ENCODE data around the gene GALNS. TPM values are rescaled to one million over a fixed set of nuclear protein-coding genes. Genes with fewer than 3 reads are reported as not detected.

The GALNS gene
- total and polyA plus RNA-seq, 4 donors: 6.8 to 20.6 (median 10.8) TPM

- no peak for TF ChIP-seq EGR1 (IDR thresholded peaks at IDR 0.05; ENCODE audit: low read depth in 2 of 2)
- TF ChIP-seq NR2F2 (IDR thresholded peaks at IDR 0.05): no peak
Measured at GRCh38 chr16:88826070-88826840, 30.5 kb downstream of the GALNS start (continued).

GRCh38 chr16:88825146-88825545, 31.6 kb downstream of the GALNS start:
- Histone ChIP-seq H3K9me3 (ENCODE audit: control insufficient read depth in 4 of 4, low read length in 3 of 4) (no peaks in the 10 kb centered on the region), H3K27ac (ENCODE audit: low read depth in 1 of 2, low read length in 2 of 2) (no peak overlapping the region), H3K27me3 (ENCODE audit: control insufficient read depth in 4 of 4, insufficient read depth in 4 of 4, low read length in 3 of 4) (no peaks in the 10 kb centered on the region), H3K4me3 (ENCODE audit: low read depth in 1 of 3, low read length in 3 of 3) (no peak overlapping the region), H3K4me1 (ENCODE audit: control insufficient read depth in 4 of 4, insufficient read depth in 4 of 4, low read length in 3 of 4) (no peaks in the 10 kb centered on the region), H3K9ac (ENCODE audit: low read depth in 1 of 2, low read length in 2 of 2) (no peak overlapping the region), H3K36me3 (ENCODE audit: control insufficient read depth in 4 of 4, insufficient read depth in 3 of 4, low read depth in 1 of 4, low read length in 3 of 4) (peaks cover 0 to 28% (median 8%) of the 10 kb centered on the region in 4 donors)
- 98% methylated on average over 12 of the region's 12 CpGs for WGBS
- TF ChIP-seq FOXA1 (IDR thresholded peaks at IDR 0.05) (no peak), HNF4G (IDR thresholded peaks at IDR 0.05) (no peak), REST (IDR thresholded peaks at IDR 0.05) (no peak), RXRA (IDR thresholded peaks at IDR 0.05) (no peak), HNF4A (conservative IDR thresholded peaks at IDR 0.05) (no peak), GABPA (IDR thresholded peaks at IDR 0.05 in 1 of 2, conservative IDR thresholded peaks at IDR 0.05 in 1 of 2) (no peak), SP1 (IDR thresholded peaks at IDR 0.05) (no peak), YY1 (IDR thresholded peaks at IDR 0.05) (no peak), EGR1 (IDR thresholded peaks at IDR 0.05; ENCODE audit: low read depth in 2 of 2) (no peak), NR2F2 (IDR thresholded peaks at IDR 0.05) (no peak), FOXA2 (IDR thresholded peaks at IDR 0.05) (no peak), JUND (IDR thresholded peaks at IDR 0.05) (no peak), RAD21 (IDR thresholded peaks at IDR 0.05) (no peak), TAF1 (conservative IDR thresholded peaks at IDR 0.05) (no peak)
- TF ChIP-seq, protein P1, sequence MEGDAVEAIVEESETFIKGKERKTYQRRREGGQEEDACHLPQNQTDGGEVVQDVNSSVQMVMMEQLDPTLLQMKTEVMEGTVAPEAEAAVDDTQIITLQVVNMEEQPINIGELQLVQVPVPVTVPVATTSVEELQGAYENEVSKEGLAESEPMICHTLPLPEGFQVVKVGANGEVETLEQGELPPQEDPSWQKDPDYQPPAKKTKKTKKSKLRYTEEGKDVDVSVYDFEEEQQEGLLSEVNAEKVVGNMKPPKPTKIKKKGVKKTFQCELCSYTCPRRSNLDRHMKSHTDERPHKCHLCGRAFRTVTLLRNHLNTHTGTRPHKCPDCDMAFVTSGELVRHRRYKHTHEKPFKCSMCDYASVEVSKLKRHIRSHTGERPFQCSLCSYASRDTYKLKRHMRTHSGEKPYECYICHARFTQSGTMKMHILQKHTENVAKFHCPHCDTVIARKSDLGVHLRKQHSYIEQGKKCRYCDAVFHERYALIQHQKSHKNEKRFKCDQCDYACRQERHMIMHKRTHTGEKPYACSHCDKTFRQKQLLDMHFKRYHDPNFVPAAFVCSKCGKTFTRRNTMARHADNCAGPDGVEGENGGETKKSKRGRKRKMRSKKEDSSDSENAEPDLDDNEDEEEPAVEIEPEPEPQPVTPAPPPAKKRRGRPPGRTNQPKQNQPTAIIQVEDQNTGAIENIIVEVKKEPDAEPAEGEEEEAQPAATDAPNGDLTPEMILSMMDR (IDR thresholded peaks at IDR 0.05; ENCODE audit: low read depth, low read length, missing input control): no peak
- TF ChIP-seq, protein P2, sequence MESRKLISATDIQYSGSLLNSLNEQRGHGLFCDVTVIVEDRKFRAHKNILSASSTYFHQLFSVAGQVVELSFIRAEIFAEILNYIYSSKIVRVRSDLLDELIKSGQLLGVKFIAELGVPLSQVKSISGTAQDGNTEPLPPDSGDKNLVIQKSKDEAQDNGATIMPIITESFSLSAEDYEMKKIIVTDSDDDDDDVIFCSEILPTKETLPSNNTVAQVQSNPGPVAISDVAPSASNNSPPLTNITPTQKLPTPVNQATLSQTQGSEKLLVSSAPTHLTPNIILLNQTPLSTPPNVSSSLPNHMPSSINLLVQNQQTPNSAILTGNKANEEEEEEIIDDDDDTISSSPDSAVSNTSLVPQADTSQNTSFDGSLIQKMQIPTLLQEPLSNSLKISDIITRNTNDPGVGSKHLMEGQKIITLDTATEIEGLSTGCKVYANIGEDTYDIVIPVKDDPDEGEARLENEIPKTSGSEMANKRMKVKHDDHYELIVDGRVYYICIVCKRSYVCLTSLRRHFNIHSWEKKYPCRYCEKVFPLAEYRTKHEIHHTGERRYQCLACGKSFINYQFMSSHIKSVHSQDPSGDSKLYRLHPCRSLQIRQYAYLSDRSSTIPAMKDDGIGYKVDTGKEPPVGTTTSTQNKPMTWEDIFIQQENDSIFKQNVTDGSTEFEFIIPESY (IDR thresholded peaks at IDR 0.05): no peak
- TF ChIP-seq, protein P3, sequence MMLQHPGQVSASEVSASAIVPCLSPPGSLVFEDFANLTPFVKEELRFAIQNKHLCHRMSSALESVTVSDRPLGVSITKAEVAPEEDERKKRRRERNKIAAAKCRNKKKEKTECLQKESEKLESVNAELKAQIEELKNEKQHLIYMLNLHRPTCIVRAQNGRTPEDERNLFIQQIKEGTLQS (IDR thresholded peaks at IDR 0.05): no peak
- TF ChIP-seq, protein P4, sequence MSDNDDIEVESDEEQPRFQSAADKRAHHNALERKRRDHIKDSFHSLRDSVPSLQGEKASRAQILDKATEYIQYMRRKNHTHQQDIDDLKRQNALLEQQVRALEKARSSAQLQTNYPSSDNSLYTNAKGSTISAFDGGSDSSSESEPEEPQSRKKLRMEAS (IDR thresholded peaks at IDR 0.05): no peak
- no peak for DNase-seq (ENCODE audit: low spot score)
